HEK293 (cell line): ENCODE data around the gene OPCML.
A peak's percentile ranks its signal among the peaks of the same experiment; 100 is the strongest.

Source experiments
- CTCF ChIA-PET: fragments of 350-600 bp; formaldehyde crosslinking; extraction: SDS; loops from one replicate; lab custom pipeline; 2021; ENCODE audit warnings: antibody characterized with exemption; lab: Yijun Ruan, JAX
- POLR2A ChIA-PET: fragments of 300-600 bp; formaldehyde crosslinking; extraction: SDS; loops from one replicate; lab custom pipeline; 2020; ENCODE audit warnings: antibody characterized with exemption, inconsistent platforms; lab: Yijun Ruan, JAX
- H3K27ac ChIP-seq: fragments of 200-500 bp; sonication (Bioruptor generic); 2 replicates; pipeline ENCODE4 v1.5.1; 2014; ENCODE audit warnings: low read depth, low read length, control low read depth, inconsistent platforms; ENCODE audit errors: extremely low read depth
- H3K36me3 ChIP-seq, 2 experiments: fragments of 200-500 bp in 1 of 2; sonication (Bioruptor generic) in 1 of 2; 1 replicate in 1 of 2; 2 replicates in 1 of 2; pipeline ENCODE4 v1.5.1; 2014 to 2017; ENCODE audit warnings: inconsistent platforms in 2 of 2, low read length in 2 of 2; ENCODE audit not compliant: control insufficient read depth in 2 of 2, insufficient read depth in 1 of 2
- H3K4me1 ChIP-seq: fragments of 200-500 bp; sonication (Bioruptor generic); 2 replicates; pipeline ENCODE4 v1.5.1; 2014; ENCODE audit warnings: mild to moderate bottlenecking, low read length, inconsistent platforms; ENCODE audit not compliant: control insufficient read depth, insufficient read depth
- H3K4me3 ChIP-seq: 2 replicates; pipeline ENCODE4 v1.5.1; 2011; ENCODE audit warnings: low read depth, mild to moderate bottlenecking, control low read depth, low read length, moderate library complexity
- H3K9me3 ChIP-seq: fragments of 200-500 bp; sonication (Bioruptor generic); 2 replicates; pipeline ENCODE4 v1.5.1; 2014; ENCODE audit warnings: low read depth, low read length, inconsistent platforms; ENCODE audit not compliant: control insufficient read depth, insufficient read depth
- ELK4 ChIP-seq: IDR thresholded peaks from 2 replicates; pipeline ENCODE4 v1.6.1; 2011; ENCODE audit warnings: mild to moderate bottlenecking, low read depth, low read length, borderline replicate concordance
- FEZF1 ChIP-seq: fragments of 450-650 bp; formaldehyde crosslinking; IDR thresholded peaks from 2 replicates; pipeline ENCODE4 v1.5.1; 2016; ENCODE audit warnings: missing biosample characterization, missing genetic modification characterization
- GLIS1 ChIP-seq: fragments of 450-650 bp; formaldehyde crosslinking; IDR thresholded peaks from 2 replicates; pipeline ENCODE4 v1.5.1; 2016; ENCODE audit warnings: missing biosample characterization, missing genetic modification characterization
- HIC1 ChIP-seq: fragments of 450-650 bp; formaldehyde crosslinking; IDR thresholded peaks from 2 replicates; pipeline ENCODE4 v1.5.1; 2016; ENCODE audit warnings: missing biosample characterization, missing genetic modification characterization
- HOXA7 ChIP-seq: sonication (generic); formaldehyde crosslinking; IDR thresholded peaks from 2 replicates; pipeline ENCODE4 v1.8.1; 2022; ENCODE audit warnings: missing genetic modification reagents, borderline replicate concordance
- HOXC10 ChIP-seq: sonication (generic); formaldehyde crosslinking; IDR thresholded peaks from 2 replicates; pipeline ENCODE4 v1.8.1; 2023; ENCODE audit warnings: mild to moderate bottlenecking, missing genetic modification reagents
- YY1 ChIP-seq: fragments of 450-650 bp; formaldehyde crosslinking; IDR thresholded peaks from 2 replicates; pipeline ENCODE4 v1.5.1; 2018; ENCODE audit warnings: missing biosample characterization, missing genetic modification characterization
- ZBTB1 ChIP-seq: fragments of 450-650 bp; formaldehyde crosslinking; IDR thresholded peaks from 2 replicates; pipeline ENCODE4 v1.5.1; 2016; ENCODE audit warnings: missing biosample characterization, missing genetic modification characterization
- ZFP3 ChIP-seq: fragments of 450-650 bp; formaldehyde crosslinking; IDR thresholded peaks from 2 replicates; pipeline ENCODE4 v1.5.1; 2016; ENCODE audit warnings: low read depth, missing biosample characterization, missing genetic modification characterization
- ZNF140 ChIP-seq: fragments of 450-650 bp; formaldehyde crosslinking; IDR thresholded peaks from 2 replicates; pipeline ENCODE4 v1.5.1; 2016; ENCODE audit warnings: missing biosample characterization, missing genetic modification characterization
- ZNF221 ChIP-seq: fragments of 450-650 bp; formaldehyde crosslinking; IDR thresholded peaks from 2 replicates; pipeline ENCODE4 v1.5.1; 2017; ENCODE audit warnings: missing biosample characterization, missing genetic modification characterization, borderline replicate concordance
- ZNF26 ChIP-seq: fragments of 450-650 bp; formaldehyde crosslinking; IDR thresholded peaks from 2 replicates; pipeline ENCODE4 v1.5.1; 2016; ENCODE audit warnings: missing biosample characterization, missing genetic modification characterization
- ZNF266 ChIP-seq: fragments of 450-650 bp; formaldehyde crosslinking; IDR thresholded peaks from 2 replicates; pipeline ENCODE4 v1.5.1; 2016; ENCODE audit warnings: missing biosample characterization, missing genetic modification characterization, low read depth
- ZNF394 ChIP-seq: fragments of 450-650 bp; formaldehyde crosslinking; IDR thresholded peaks from 2 replicates; pipeline ENCODE4 v1.5.1; 2016; ENCODE audit warnings: missing biosample characterization, missing genetic modification characterization, mild to moderate bottlenecking, moderate library complexity, borderline replicate concordance
- ZNF544 ChIP-seq: fragments of 450-650 bp; formaldehyde crosslinking; IDR thresholded peaks from 2 replicates; pipeline ENCODE4 v1.5.0; 2017; ENCODE audit warnings: missing biosample characterization, missing genetic modification characterization
- ZNF623 ChIP-seq: fragments of 450-650 bp; formaldehyde crosslinking; IDR thresholded peaks from 2 replicates; pipeline ENCODE4 v1.5.1; 2016; ENCODE audit warnings: missing biosample characterization, missing genetic modification characterization
- ZNF660 ChIP-seq: fragments of 450-650 bp; IDR thresholded peaks from 2 replicates; pipeline ENCODE4 v1.5.1; 2018; ENCODE audit warnings: missing biosample characterization, mild to moderate bottlenecking, missing genetic modification characterization
- ZNF664 ChIP-seq: fragments of 450-650 bp; formaldehyde crosslinking; IDR thresholded peaks from 2 replicates; pipeline ENCODE4 v1.5.1; 2016; ENCODE audit warnings: missing biosample characterization, missing genetic modification characterization
- ZNF670 ChIP-seq: fragments of 450-650 bp; formaldehyde crosslinking; IDR thresholded peaks from 2 replicates; pipeline ENCODE4 v1.5.1; 2016; ENCODE audit warnings: missing biosample characterization, missing genetic modification characterization, low read depth
- ZNF677 ChIP-seq: fragments of 450-650 bp; IDR thresholded peaks from 2 replicates; pipeline ENCODE4 v1.5.0; 2018; ENCODE audit warnings: missing biosample characterization, mild to moderate bottlenecking, missing genetic modification characterization, moderate library complexity
- ZSCAN30 ChIP-seq: fragments of 450-650 bp; IDR thresholded peaks from 2 replicates; pipeline ENCODE4 v1.5.1; 2018; ENCODE audit warnings: missing biosample characterization, mild to moderate bottlenecking, missing genetic modification characterization, moderate library complexity

The OPCML gene

GRCh38 chr11:132994966-132995365 lies 537.3 kb downstream of the OPCML start (continued):
- TF ChIP-seq HIC1 (tag by site-specific recombination) (no peak), ZNF140 (tag by site-specific recombination) (no peak), ZNF544 (no peak)

GRCh38 chr11:132993991-132994502 lies 538.3 kb downstream of the OPCML start:
- Histone ChIP-seq H3K9me3 (no peaks in the 10 kb centered on the region), H3K27ac (no peak overlapping the region; the same call in 1 of the 2 replicates), H3K4me3 (peak overlapping the region; percentile 27)
- no peak for TF ChIP-seq ZSCAN30 (tag by site-specific recombination)
- TF ChIP-seq ZNF394 (tag by site-specific recombination): no peak
- TF ChIP-seq, all 188 proteins: peak for 0
- CTCF ChIA-PET: interaction anchor here (0.6 to 0.9 kb wide), 2 partner anchors 17 to 141 kb away, joined by 3 read pairs; no protein-coding TSS in a partner anchor
- Histone ChIP-seq H3K36me3 (no peaks in the 10 kb centered on the region), H3K4me1 (no peaks in the 10 kb centered on the region)
- POLR2A ChIA-PET: no interaction called here

- no peak for TF ChIP-seq ZNF660 (tag by site-specific recombination)
- TF ChIP-seq YY1 (tag by site-specific recombination): no peak
- TF ChIP-seq ZNF266 (tag by site-specific recombination): no peak
- TF ChIP-seq ZNF677 (tag by site-specific recombination): no peak
- TF ChIP-seq HOXC10 (CRISPR knock-in tag): no peak
- Histone ChIP-seq H3K4me1 (no peaks in the 10 kb centered on the region), H3K27ac (no peak overlapping the region), H3K36me3 (no peaks in the 10 kb centered on the region), H3K9me3 (no peaks in the 10 kb centered on the region), H3K4me3 (no peak overlapping the region)
- ChIA-PET POLR2A (no interaction called here), CTCF (interaction anchor here (0.6 to 0.7 kb wide), 2 partner anchors 462 to 642 kb away, joined by 3 read pairs; no protein-coding TSS in a partner anchor)
These were observed 539.3 kb downstream of the OPCML start for GRCh38 chr11:132992838-132993631.

- CTCF ChIA-PET: interaction anchor here (0.6 kb wide), 1 partner anchor 677 kb away, joined by 3 read pairs; no protein-coding TSS in a partner anchor
- Histone ChIP-seq H3K36me3 (no peaks in the 10 kb centered on the region), H3K4me1 (0 out of 2 replicates have a peak, but pooled peaks cover under 1% of the 10 kb centered on the region)
- no peak for TF ChIP-seq HOXA7 (CRISPR knock-in tag)
- no peak for TF ChIP-seq ZNF664 (tag by site-specific recombination)
- no peak for TF ChIP-seq ZNF623 (tag by site-specific recombination)
- TF ChIP-seq ZFP3 (tag by site-specific recombination): no peak
- no peak for TF ChIP-seq ZNF221 (tag by site-specific recombination)
- no peak for TF ChIP-seq ELK4
- no peak for TF ChIP-seq GLIS1 (tag by site-specific recombination)
- TF ChIP-seq ZNF544: no peak
- no peak for TF ChIP-seq ZSCAN30 (tag by site-specific recombination)
- TF ChIP-seq ZNF26 (tag by site-specific recombination): no peak
- no peak for TF ChIP-seq FEZF1 (tag by site-specific recombination)
- TF ChIP-seq ZBTB1: no peak
- no peak for TF ChIP-seq ZNF670
- TF ChIP-seq, all 188 proteins: peak for 0
- POLR2A ChIA-PET: no interaction called here
- Histone ChIP-seq H3K9me3 (no peaks in the 10 kb centered on the region), H3K27ac (no peak overlapping the region), H3K4me3 (no peak overlapping the region)
These were observed 543.9 kb downstream of the OPCML start for GRCh38 chr11:132988411-132988810.
